OCI-LY7 (cell line): ENCODE measurements around the gene JPH2.

ENCODE experiments used
- CTCF ChIP-seq: fragments of 200-600 bp; sonication (generic); conservative IDR thresholded peaks from 2 replicates; pipeline ENCODE4 v1.5.1; 2014; ENCODE audit warnings: mild to moderate bottlenecking, antibody characterized with exemption, low read length, moderate library complexity, mixed read lengths
- EZH2phosphoT487 ChIP-seq: fragments of 200-600 bp; sonication (generic); IDR thresholded peaks from 2 replicates; pipeline ENCODE4 v1.6.1; 2018; ENCODE audit warnings: low read depth, borderline replicate concordance, mild to moderate bottlenecking, mixed run types, antibody characterized with exemption, low read length, moderate library complexity, mixed read lengths

GRCh38 chr20:44131704-44132103, 55.3 kb downstream of the JPH2 start:
- TF ChIP-seq CTCF (no peak), EZH2phosphoT487 (no peak)
